H1 (cell line): Measurements from ENCODE around the gene FAM53B. TPM values are rescaled to one million over a fixed set of nuclear protein-coding genes. Genes with fewer than 3 reads are reported as not detected.

Experiments
- CTCF ChIA-PET: fragments of 300-600 bp; sonication (Branson Sonifier 250); formaldehyde crosslinking; loops from one replicate; lab custom pipeline; 2021; ENCODE audit not compliant: partially characterized antibody; lab: Charles Lee
- POLR2A ChIA-PET: fragments of 300-600 bp; sonication (Branson Sonifier 250); formaldehyde crosslinking; loops from one replicate; lab custom pipeline; 2021; ENCODE audit warnings: inconsistent platforms; ENCODE audit not compliant: partially characterized antibody; lab: Charles Lee
- DNase-seq, 2 experiments: peaks; one replicate each; pipeline versions ENCODE4 v3.0.0 to v3.0.0-alpha.2; 2010 to 2022; ENCODE audit warnings: low spot score in 2 of 2, low read depth in 1 of 2, mixed read lengths in 1 of 2
- FAIRE-seq: peaks from 2 replicates; lab custom pipeline; 2011; peaks lifted over from hg19 to GRCh38; lab: Jason Lieb, UNC
- H2AFZ ChIP-seq: 2 replicates; pipeline ENCODE4 v1.8.1; 2012; ENCODE audit warnings: low read length, inconsistent platforms
- H2AK5ac ChIP-seq: 2 replicates; pipeline ENCODE4 v1.6.1; 2013; ENCODE audit warnings: low read depth, low read length
- H2BK120ac ChIP-seq: replicated peaks from 2 replicates; pipeline ENCODE3; 2013; ENCODE audit warnings: low read depth, low read length, inconsistent platforms
- H2BK12ac ChIP-seq: 2 replicates; pipeline ENCODE4 v1.6.1; 2013; ENCODE audit warnings: low read depth, low read length
- H2BK15ac ChIP-seq: 2 replicates; pipeline ENCODE4 v1.6.1; 2013; ENCODE audit warnings: low read length
- H2BK20ac ChIP-seq: 2 replicates; pipeline ENCODE4 v1.6.1; 2013; ENCODE audit warnings: low read length
- H2BK5ac ChIP-seq: 2 replicates; pipeline ENCODE4 v1.6.1; 2013; ENCODE audit warnings: low read depth, low read length
- H3K14ac ChIP-seq: 2 replicates; pipeline ENCODE4 v1.6.1; 2013; ENCODE audit warnings: inconsistent platforms; ENCODE audit not compliant: insufficient read length
- H3K18ac ChIP-seq: 2 replicates; pipeline ENCODE4 v1.6.1; 2013; ENCODE audit warnings: low read length; ENCODE audit errors: extremely low read depth
- H3K23ac ChIP-seq: 2 replicates; pipeline ENCODE4 v1.6.1; 2013; ENCODE audit warnings: inconsistent platforms; ENCODE audit not compliant: insufficient read length
- H3K23me2 ChIP-seq: 2 replicates; pipeline ENCODE4 v1.6.1; 2013; ENCODE audit warnings: low read depth, low read length
- H3K27ac ChIP-seq: 2 replicates; pipeline ENCODE4 v1.6.1; 2011; ENCODE audit warnings: low read depth, low read length, inconsistent platforms
- H3K27me3 ChIP-seq, 4 experiments: replicated peaks in 1 of 4; 1 replicate in 1 of 4; 2 replicates in 3 of 4; pipeline versions ENCODE4 v1.6.1 to v1.8.1; 2011 to 2013; ENCODE audit warnings: low read length in 3 of 4, mild to moderate bottlenecking in 3 of 4, inconsistent platforms in 2 of 4, mixed read lengths in 2 of 4, moderate library complexity in 1 of 4; ENCODE audit not compliant: control insufficient read depth in 3 of 4, insufficient read depth in 3 of 4; ENCODE audit errors: extremely low read depth in 1 of 4
- H3K36me3 ChIP-seq, 4 experiments: 2 replicates each; pipeline versions ENCODE4 v1.6.1 to v1.8.1; 2011 to 2013; ENCODE audit warnings: mild to moderate bottlenecking in 4 of 4, low read length in 3 of 4, moderate library complexity in 2 of 4, control low read depth in 1 of 4, inconsistent platforms in 1 of 4; ENCODE audit not compliant: insufficient read depth in 4 of 4, control insufficient read depth in 2 of 4
- H3K4ac ChIP-seq: replicated peaks from 2 replicates; pipeline ENCODE3; 2013; ENCODE audit warnings: low read length, low read depth, mixed read lengths, inconsistent platforms; ENCODE audit not compliant: insufficient read length
- H3K4me1 ChIP-seq, 4 experiments: replicated peaks in 1 of 4; 1 replicate in 1 of 4; 2 replicates in 3 of 4; pipeline versions ENCODE4 v1.6.1 to v1.8.1; 2011 to 2013; ENCODE audit warnings: low read length in 3 of 4, inconsistent platforms in 2 of 4, mixed read lengths in 1 of 4; ENCODE audit not compliant: insufficient read depth in 4 of 4, control insufficient read depth in 3 of 4
- H3K4me2 ChIP-seq, 2 experiments: 2 replicates each; pipeline versions ENCODE4 v1.6.1 to v1.8.1; 2011 to 2013; ENCODE audit warnings: low read depth in 2 of 2, low read length in 2 of 2, control low read depth in 1 of 2, inconsistent platforms in 1 of 2, mild to moderate bottlenecking in 1 of 2; ENCODE audit not compliant: insufficient read depth in 1 of 2
- H3K4me3 ChIP-seq, 4 experiments: fragments of 200-600, 300-600 bp in 1 of 4; sonication (generic), shearing (Covaris generic), sonication (Bioruptor Twin) in 1 of 4; 2 replicates each; pipeline versions ENCODE4 v1.5.1 to v1.8.1; 2011 to 2016; ENCODE audit warnings: low read length in 4 of 4, low read depth in 3 of 4, control low read depth in 2 of 4, inconsistent platforms in 2 of 4, mild to moderate bottlenecking in 2 of 4, mixed read lengths in 1 of 4, moderate library complexity in 1 of 4; ENCODE audit not compliant: insufficient read depth in 2 of 4; ENCODE audit errors: extremely low read depth in 1 of 4
- H3K56ac ChIP-seq: replicated peaks from 2 replicates; pipeline ENCODE3; 2013; ENCODE audit warnings: low read depth, mild to moderate bottlenecking, mixed read lengths, low read length, inconsistent platforms; ENCODE audit not compliant: insufficient read length
- H3K79me1 ChIP-seq: 2 replicates; pipeline ENCODE4 v1.6.1; 2013; ENCODE audit warnings: low read depth, low read length, control low read depth
- H3K79me2 ChIP-seq, 2 experiments: 2 replicates each; pipeline versions ENCODE4 v1.6.1 to v1.8.1; 2012 to 2013; ENCODE audit warnings: low read length in 2 of 2, mild to moderate bottlenecking in 2 of 2, inconsistent platforms in 1 of 2; ENCODE audit not compliant: insufficient read depth in 2 of 2, control insufficient read depth in 1 of 2
- H3K9ac ChIP-seq, 4 experiments: replicated peaks in 1 of 4; 1 replicate in 1 of 4; 2 replicates in 3 of 4; pipeline versions ENCODE4 v1.6.1 to v1.8.1; 2011 to 2013; ENCODE audit warnings: low read depth in 3 of 4, low read length in 3 of 4, control low read depth in 2 of 4, mild to moderate bottlenecking in 2 of 4, moderate library complexity in 2 of 4, inconsistent platforms in 1 of 4; ENCODE audit errors: extremely low read depth in 1 of 4
- H3K9me3 ChIP-seq, 2 experiments: 2 replicates each; pipeline versions ENCODE4 v1.6.1 to v1.8.1; 2012 to 2013; ENCODE audit warnings: mild to moderate bottlenecking in 2 of 2, moderate library complexity in 2 of 2, control low read depth in 1 of 2, inconsistent platforms in 1 of 2, low read depth in 1 of 2, low read length in 1 of 2, mixed read lengths in 1 of 2; ENCODE audit not compliant: insufficient read depth in 2 of 2
- H4K20me1 ChIP-seq, 2 experiments: replicated peaks in 1 of 2; 2 replicates each; pipeline versions ENCODE3 to v1.8.1; 2011 to 2013; ENCODE audit warnings: inconsistent platforms in 2 of 2, low read length in 2 of 2, mild to moderate bottlenecking in 1 of 2; ENCODE audit not compliant: insufficient read depth in 2 of 2, control insufficient read depth in 1 of 2
- H4K5ac ChIP-seq: 2 replicates; pipeline ENCODE4 v1.6.1; 2013; ENCODE audit warnings: low read length, low read depth, mixed read lengths, inconsistent platforms; ENCODE audit not compliant: insufficient read length
- H4K8ac ChIP-seq: 2 replicates; pipeline ENCODE4 v1.8.0; 2013; ENCODE audit warnings: mild to moderate bottlenecking, moderate library complexity, low read length, inconsistent platforms; ENCODE audit not compliant: insufficient read depth; ENCODE audit errors: extremely low read depth
- H4K91ac ChIP-seq: replicated peaks from 2 replicates; pipeline ENCODE3; 2013; ENCODE audit warnings: low read length, mixed read lengths, inconsistent platforms; ENCODE audit not compliant: insufficient read length
- PHF8 ChIP-seq: fragments of 200-600 bp; sonication (generic); conservative IDR thresholded peaks from 2 replicates; pipeline ENCODE4 v1.7.1; 2012; ENCODE audit warnings: low read depth, mild to moderate bottlenecking, inconsistent platforms, low read length, moderate library complexity
- RAD21 ChIP-seq, 2 experiments: IDR thresholded peaks in 1 of 2; conservative IDR thresholded peaks in 1 of 2; 2 replicates each; pipeline ENCODE4 v1.6.1; 2011; ENCODE audit warnings: low read depth in 2 of 2, low read length in 2 of 2, improper control_type of control experiment in 1 of 2, inconsistent platforms in 1 of 2, mild to moderate bottlenecking in 1 of 2, moderate library complexity in 1 of 2
- WGBS, 2 experiments: shearing (Covaris generic) in 1 of 2; methylation state at CpG; one replicate each; pipeline versions ENCODE4 v1.1.6 to v1.1.7; 2013 to 2015; ENCODE audit warnings: low lambda C conversion rate in 2 of 2, mixed read lengths in 2 of 2, inconsistent platforms in 1 of 2, low coverage in 1 of 2, missing lambda C conversion rate in 1 of 2; ENCODE audit not compliant: insufficient replicate concordance in 2 of 2, insufficient coverage in 1 of 2, insufficient read length in 1 of 2; ENCODE audit errors: extremely low coverage in 1 of 2, missing lambda C conversion rate in 1 of 2; 5-methylcytosine and 5-hydroxymethylcytosine counted together
- polyA plus RNA-seq, 7 experiments: library from polyadenylated mRNA; depleted of rRNA in 3 of 7; stranded (reverse) in 5 of 7; unstranded in 2 of 7; fragments of >200 nt in 5 of 7; fragments of 200-250 nt in 2 of 7; gene quantifications; 1 replicate in 5 of 7; 2 replicates in 1 of 7; 4 replicates in 1 of 7; pipeline versions ENCODE4 v1.2.1 to v1.2.3, GENCODE V29; 2011 to 2013; ENCODE audit warnings: missing spikeins in 2 of 7, mixed read lengths in 2 of 7
- total RNA-seq: library from RNA; stranded (reverse); fragmentation: NEBNext Ultra II Directional; extraction: Animal tissue kit (Norgen Biotek cat#: 25700); gene quantifications from 2 replicates; pipeline ENCODE4 v1.2.1, GENCODE V29; 2021

FAM53B gene
- total and polyA plus RNA-seq, 2 of the 8 experiments (the other 6 are each of a cell fraction or from before 2014, with no cell fraction given) = 5.3 to 14.4 TPM

DNA sequence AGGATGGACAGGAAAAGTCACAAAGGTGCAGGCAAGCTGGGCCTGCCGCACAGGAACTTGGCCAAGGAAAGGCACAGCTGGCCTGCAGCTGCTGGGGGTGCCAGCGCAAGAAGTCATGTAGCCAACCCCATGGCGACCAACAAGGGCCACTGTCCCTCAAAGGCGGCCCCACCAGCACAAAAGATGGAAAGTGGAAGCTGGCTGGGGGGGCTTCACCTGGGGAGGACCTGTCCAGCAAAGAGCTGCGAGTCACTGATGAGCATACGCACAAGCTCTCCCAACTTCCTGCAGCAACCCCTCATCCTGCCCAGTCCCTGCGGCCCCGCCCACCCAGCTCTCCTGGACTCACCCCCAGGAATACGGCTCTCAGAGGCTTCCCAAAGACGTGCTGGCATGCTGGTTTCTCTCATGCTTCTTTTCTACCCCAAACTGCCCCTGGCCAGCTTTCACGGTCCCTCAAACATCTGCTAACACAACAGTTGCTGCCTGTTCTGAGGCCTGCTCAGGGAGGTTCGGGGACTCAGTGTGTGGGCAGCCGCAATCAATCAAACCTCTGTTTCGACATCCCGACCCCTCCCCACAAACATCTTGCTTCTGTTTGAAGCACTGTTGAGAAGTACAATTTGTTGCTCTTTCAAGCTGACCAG lies 67.6 kb downstream of the FAM53B start:
- POLR2A ChIA-PET = no interaction called here
- peaks cover 11% of the 10 kb centered on the region for H3K79me1 ChIP-seq
- FAIRE-seq = no peak
- no peaks in the 10 kb centered on the region for H3K9me3 ChIP-seq
- CTCF ChIA-PET = interaction anchor here (0.7 to 2.2 kb wide), 8 partner anchors 13 to 137 kb away, joined by 3 to 5 read pairs (median 3); no protein-coding TSS in a partner anchor
- no peak for DNase-seq
- H2BK20ac ChIP-seq = no peak overlapping the region
- no peaks in the 10 kb centered on the region for H3K79me2 ChIP-seq
- no peak overlapping the region for H3K9ac ChIP-seq
- no peak overlapping the region for H4K91ac ChIP-seq
- no peak overlapping the region for H3K18ac ChIP-seq
- H4K20me1 ChIP-seq = peaks cover 2 to 3% of the 10 kb centered on the region in 2 experiments
- peaks cover 0 to 6% (median 0%) of the 10 kb centered on the region in 4 experiments; a peak in 3 of 7 replicates for H3K4me1 ChIP-seq
- peaks cover 0 to 4% (median under 1%) of the 10 kb centered on the region in 4 experiments; a peak in 2 of 8 replicates for H3K36me3 ChIP-seq
- H4K5ac ChIP-seq = no peak overlapping the region
- H2BK5ac ChIP-seq = no peak overlapping the region
- 93% methylated on average over 13 of the region's 15 CpGs; no CpG with 5 or more reads in 1 of the 2 experiments for WGBS, 2 experiments
- no peak overlapping the region for H2AK5ac ChIP-seq
- H2BK15ac ChIP-seq = no peak overlapping the region
- no peak overlapping the region for H3K4ac ChIP-seq
- no peak overlapping the region for H3K4me2 ChIP-seq
- no peak for TF ChIP-seq PHF8
- TF ChIP-seq RAD21 (IDR thresholded peaks at IDR 0.05 in 1 of 2, conservative IDR thresholded peaks at IDR 0.05 in 1 of 2; ENCODE audit: low read depth in 2 of 2, low read length in 2 of 2) = no peak
- TF ChIP-seq, all 59 proteins: peak for 0
- no peak overlapping the region for H2BK12ac ChIP-seq
- no peak overlapping the region for H3K56ac ChIP-seq
- no peak overlapping the region for H3K27ac ChIP-seq
- H3K23ac ChIP-seq = no peak overlapping the region
- no peak overlapping the region for H3K4me3 ChIP-seq
- H3K27me3 ChIP-seq = no peaks in the 10 kb centered on the region
- H4K8ac ChIP-seq = no peak overlapping the region
- H3K23me2 ChIP-seq = no peaks in the 10 kb centered on the region
- no peak overlapping the region for H2BK120ac ChIP-seq
- no peak overlapping the region for H2AFZ ChIP-seq
- H3K14ac ChIP-seq = no peak overlapping the region
